Activated naive CD8-positive, alpha-beta T cell treated with anti-CD3 and anti-CD28 coated beads, Interleukin-2, amount 10 ng/mL, durations not matched to agents 7 days and 5 days (primary cell): ENCODE data around the gene PTH1R. TPM values are rescaled to one million over a fixed set of nuclear protein-coding genes. Genes with fewer than 3 reads are reported as not detected.

ENCODE experiments used
- ATAC-seq: fragments of 150-1000 bp; cut with Tn5 transposase; one replicate; pipeline ENCODE4 v1.10.0; 2021; ENCODE audit warnings: low read depth, moderate library complexity
- POLR2A ChIA-PET: fragments of 350-600 bp; sonication (Branson Sonifier 250); formaldehyde crosslinking; loops from one replicate; lab custom pipeline; 2021; ENCODE audit warnings: antibody characterized with exemption; lab: Charles Lee
- DNase-seq: peaks from one replicate; pipeline ENCODE4 v3.0.0; 2021
- H3K27ac Mint-ChIP-seq: one replicate; pipeline ENCODE4 v1.8.0; 2022; ENCODE audit warnings: mild to moderate bottlenecking, mixed read lengths
- H3K27me3 Mint-ChIP-seq: one replicate; pipeline ENCODE4 v1.8.0; 2022; ENCODE audit warnings: mild to moderate bottlenecking, moderate library complexity, mixed read lengths
- H3K36me3 Mint-ChIP-seq: one replicate; pipeline ENCODE4 v1.8.0; 2021; ENCODE audit warnings: mild to moderate bottlenecking, mixed read lengths
- H3K4me1 Mint-ChIP-seq: one replicate; pipeline ENCODE4 v1.8.0; 2021; ENCODE audit warnings: mixed read lengths
- H3K4me3 Mint-ChIP-seq: one replicate; pipeline ENCODE4 v1.8.0; 2022; ENCODE audit warnings: mild to moderate bottlenecking, moderate library complexity, mixed read lengths
- H3K9me3 Mint-ChIP-seq: one replicate; pipeline ENCODE4 v1.8.0; 2021; ENCODE audit warnings: mixed read lengths
- total RNA-seq, 2 experiments: library from RNA; stranded (reverse); gene quantifications; one replicate each; pipeline ENCODE4 v1.2.3, GENCODE V29; 2021

Gene PTH1R
- total RNA-seq, 2 experiments from 2014 or later = not detected

DNA sequence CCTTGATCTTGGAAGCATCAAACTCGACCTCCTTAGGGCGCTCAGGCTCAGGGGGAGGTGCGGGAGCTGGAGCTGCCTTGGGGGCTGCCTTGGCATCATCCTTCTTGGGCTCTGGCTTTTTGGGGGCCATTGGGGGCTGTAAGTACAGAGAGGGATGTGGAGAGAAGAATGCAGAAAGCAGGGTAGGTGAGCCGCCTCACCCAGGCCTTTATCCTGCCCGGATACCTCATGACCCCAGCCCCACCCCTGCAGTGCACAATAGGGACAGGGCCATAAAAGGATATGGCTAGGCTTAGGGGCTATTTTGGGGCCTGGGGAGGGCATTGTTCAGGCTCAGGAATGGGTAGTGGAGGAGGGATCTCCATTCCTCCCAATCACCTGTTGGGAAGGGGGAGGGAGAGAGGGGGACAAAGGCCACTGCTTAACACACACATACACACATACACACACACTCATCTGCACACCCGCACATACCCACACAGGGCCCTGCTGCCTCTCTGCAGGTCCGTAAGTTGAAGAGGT, 14.2 kb upstream of the PTH1R start, which contains the start of gene MYL3:
MYL3 (minus strand) TSS at position 184 of the 522 bp plus-strand sequence; CDS start at position 130, 54 bp downstream.
- Mint-ChIP-seq H3K27me3 (peaks cover 3% of the 10 kb centered on the region), H3K27ac (no peak within 1 kb of the TSS), H3K4me1 (no peaks in the 10 kb centered on the region), H3K9me3 (no peaks in the 10 kb centered on the region), H3K36me3 (no peaks in the 10 kb centered on the region), H3K4me3 (no peak within 1 kb of the TSS)
- ATAC-seq (no peak), DNase-seq (no peak)
- POLR2A ChIA-PET = no interaction called here

DNA sequence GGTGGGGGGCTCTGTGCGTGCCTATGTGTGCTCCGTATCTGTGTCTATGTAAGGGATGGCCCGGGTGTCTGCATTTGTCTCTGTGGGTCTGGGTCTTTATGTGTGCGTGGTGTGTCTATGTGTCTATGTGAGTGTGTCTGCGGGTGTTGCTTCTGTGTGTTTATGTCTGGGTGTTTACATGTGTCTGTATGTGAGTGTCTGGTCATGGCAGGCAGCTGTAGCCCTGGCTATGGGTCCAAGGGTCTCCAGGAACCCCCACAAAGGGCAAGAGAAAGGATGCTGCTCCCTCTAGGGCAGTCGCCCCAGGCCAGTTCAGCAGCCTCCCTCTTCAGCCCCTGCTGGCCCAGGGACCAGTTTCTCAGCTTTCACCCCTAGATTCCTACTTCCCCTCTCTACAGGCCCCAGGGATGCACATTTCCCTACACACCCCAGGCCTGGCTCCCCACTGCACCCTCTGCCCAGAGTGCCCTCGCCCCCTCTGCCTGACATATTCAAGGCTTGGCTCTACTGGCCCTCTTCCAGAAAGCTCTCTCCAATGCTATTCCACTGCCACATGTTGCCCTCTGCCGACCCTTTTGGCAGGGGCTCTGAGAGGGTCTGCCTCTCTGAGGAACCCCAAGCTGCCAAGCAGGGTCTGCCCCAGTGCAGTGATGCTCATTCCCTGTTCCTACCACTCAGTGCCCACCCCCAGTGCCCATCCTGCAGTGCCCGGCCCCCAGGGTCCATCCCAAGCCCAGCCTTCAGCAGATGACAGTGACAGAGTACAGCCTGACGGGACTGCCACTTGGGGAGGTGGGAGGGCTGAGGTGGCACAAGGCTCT, 13.2 kb upstream of the PTH1R start:
- H3K4me1 Mint-ChIP-seq = no peaks in the 10 kb centered on the region
- no peak overlapping the region for H3K4me3 Mint-ChIP-seq
- no peaks in the 10 kb centered on the region for H3K9me3 Mint-ChIP-seq
- H3K27ac Mint-ChIP-seq = no peak overlapping the region
- peaks cover under 1% of the 10 kb centered on the region for H3K27me3 Mint-ChIP-seq
- H3K36me3 Mint-ChIP-seq = no peaks in the 10 kb centered on the region
- POLR2A ChIA-PET = no interaction called here
- ATAC-seq = no peak
- no peak for DNase-seq

GRCh38 chr3:46865031-46865507, 12.5 kb upstream of the PTH1R start:
- ATAC-seq = no peak
- DNase-seq = no peak
- H3K36me3 Mint-ChIP-seq = no peaks in the 10 kb centered on the region
- no peak overlapping the region for H3K27ac Mint-ChIP-seq
- no peak overlapping the region for H3K4me3 Mint-ChIP-seq
- POLR2A ChIA-PET = no interaction called here
- H3K9me3 Mint-ChIP-seq = no peaks in the 10 kb centered on the region
- H3K27me3 Mint-ChIP-seq = no peaks in the 10 kb centered on the region
- H3K4me1 Mint-ChIP-seq = no peaks in the 10 kb centered on the region

DNA sequence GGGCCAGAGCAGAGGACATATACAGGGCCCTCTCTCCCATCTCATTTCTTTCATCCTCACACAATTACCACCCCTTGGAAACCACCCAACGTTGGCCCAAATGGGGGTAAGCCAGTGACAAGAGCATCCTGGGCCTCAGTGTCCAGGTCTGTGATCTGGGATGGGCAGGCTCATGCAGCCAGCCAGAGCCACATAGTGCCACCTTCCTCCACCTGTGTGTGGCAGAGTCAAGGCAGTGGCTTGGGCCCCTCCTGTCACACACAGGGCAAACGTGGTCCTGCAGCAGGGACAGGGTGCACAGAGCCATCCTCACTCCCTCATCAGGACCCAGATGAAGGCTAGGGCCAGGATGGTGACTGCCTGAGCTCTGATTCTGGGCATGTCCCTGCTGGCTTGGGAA, 12.0 kb upstream of the PTH1R start:
- Mint-ChIP-seq H3K4me3 (no peak overlapping the region), H3K4me1 (no peaks in the 10 kb centered on the region), H3K9me3 (no peaks in the 10 kb centered on the region), H3K27me3 (no peaks in the 10 kb centered on the region), H3K27ac (no peak overlapping the region), H3K36me3 (no peaks in the 10 kb centered on the region)
- DNase-seq = no peak
- no peak for ATAC-seq
- POLR2A ChIA-PET = no interaction called here

DNA sequence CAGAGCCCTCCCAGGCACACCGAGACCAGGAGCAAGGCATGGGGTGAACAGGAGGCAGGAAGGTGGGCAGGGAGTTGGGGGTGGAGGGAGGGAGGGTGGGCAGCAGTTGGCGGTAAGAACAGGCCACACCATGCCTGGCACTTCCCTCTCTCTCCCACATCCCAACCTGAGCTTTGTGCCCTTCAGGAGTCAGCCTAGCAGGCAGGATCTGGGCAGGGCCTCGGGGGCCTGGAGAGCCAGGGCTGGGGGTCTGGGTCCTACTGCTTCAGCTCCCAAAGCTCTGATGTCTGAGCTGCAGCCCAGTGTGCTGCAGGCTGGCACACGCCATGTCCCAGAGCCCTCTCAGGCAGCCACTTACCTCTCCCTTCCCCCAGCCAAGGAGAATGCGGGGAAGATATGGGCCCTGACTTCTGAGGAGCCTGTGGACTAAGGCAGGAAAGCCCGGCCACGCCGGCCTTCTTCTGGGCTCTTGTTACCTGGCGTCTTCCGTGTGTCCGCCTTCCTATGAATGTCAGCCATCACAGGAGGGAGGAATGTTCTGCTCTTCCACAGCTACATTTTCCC, 11.4 kb upstream of the PTH1R start:
- Mint-ChIP-seq H3K4me1 (no peaks in the 10 kb centered on the region), H3K36me3 (no peaks in the 10 kb centered on the region), H3K27ac (no peak overlapping the region), H3K4me3 (no peak overlapping the region), H3K27me3 (no peaks in the 10 kb centered on the region), H3K9me3 (no peaks in the 10 kb centered on the region)
- POLR2A ChIA-PET = no interaction called here
- ATAC-seq (no peak), DNase-seq (no peak)

DNA sequence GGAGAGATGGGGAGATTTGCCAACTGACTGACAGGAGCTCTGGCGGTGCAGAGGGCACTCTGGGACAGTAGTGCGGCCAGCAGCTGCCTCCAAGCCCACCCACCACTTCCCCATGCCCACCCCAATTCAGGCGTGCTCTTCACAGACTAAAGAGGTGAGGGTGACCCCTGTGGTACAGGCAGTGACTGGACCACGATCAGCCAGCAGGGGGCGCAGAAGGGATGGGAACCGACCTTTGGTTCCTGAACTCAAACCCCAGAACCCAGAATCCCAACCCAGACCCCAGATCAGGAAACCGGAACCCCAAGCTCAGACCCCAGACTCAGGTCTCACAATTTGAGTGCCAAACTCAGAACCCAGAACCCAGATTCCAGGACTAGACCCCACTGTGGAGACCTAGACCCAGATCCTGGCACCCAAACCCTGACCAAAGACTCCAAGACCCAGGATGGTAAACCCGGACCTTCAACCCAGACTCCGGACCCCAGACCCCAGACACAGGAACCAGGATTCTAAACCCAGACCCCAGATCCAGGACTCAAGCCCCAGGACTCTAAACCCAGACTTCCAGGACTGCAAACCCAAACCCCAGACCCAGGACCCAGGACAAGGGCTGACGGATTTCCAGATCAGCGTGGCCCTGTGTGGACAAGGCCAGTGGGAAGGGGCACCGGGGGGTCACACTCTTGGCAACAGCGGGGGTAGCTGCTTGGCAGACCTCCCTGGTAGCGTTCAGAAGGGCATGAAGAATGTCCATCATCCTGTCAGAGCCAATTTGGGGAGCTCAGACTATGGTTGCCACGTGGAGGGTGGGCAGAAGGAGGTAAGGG, 10.6 kb upstream of the PTH1R start:
- POLR2A ChIA-PET = no interaction called here
- H3K36me3 Mint-ChIP-seq = no peaks in the 10 kb centered on the region
- DNase-seq (peak; percentile 84), ATAC-seq (peak; percentile 53)
- no peaks in the 10 kb centered on the region for H3K4me1 Mint-ChIP-seq
- H3K27ac Mint-ChIP-seq = peak overlapping the region; percentile 26
- no peak overlapping the region for H3K4me3 Mint-ChIP-seq
- H3K9me3 Mint-ChIP-seq = no peaks in the 10 kb centered on the region
- H3K27me3 Mint-ChIP-seq = peaks cover 4% of the 10 kb centered on the region

- no peaks in the 10 kb centered on the region for H3K36me3 Mint-ChIP-seq
- H3K27me3 Mint-ChIP-seq = peaks cover 4% of the 10 kb centered on the region
- no peak for ATAC-seq
- no peak for DNase-seq
- H3K4me1 Mint-ChIP-seq = no peaks in the 10 kb centered on the region
- POLR2A ChIA-PET = no interaction called here
- H3K4me3 Mint-ChIP-seq = no peak overlapping the region
- no peak overlapping the region for H3K27ac Mint-ChIP-seq
- H3K9me3 Mint-ChIP-seq = no peaks in the 10 kb centered on the region
These were observed 10.0 kb upstream of the PTH1R start for GRCh38 chr3:46867550-46867898.

GRCh38 chr3:46868287-46868686, 9.2 kb upstream of the PTH1R start:
- POLR2A ChIA-PET = interaction anchor here (1.1 kb wide), 1 partner anchor 22 kb away, joined by 3 read pairs; no protein-coding TSS in a partner anchor
- H3K4me3 Mint-ChIP-seq = no peak overlapping the region
- ATAC-seq = no peak
- H3K27me3 Mint-ChIP-seq = peaks cover 6% of the 10 kb centered on the region
- H3K27ac Mint-ChIP-seq = no peak overlapping the region
- H3K36me3 Mint-ChIP-seq = no peaks in the 10 kb centered on the region
- no peaks in the 10 kb centered on the region for H3K9me3 Mint-ChIP-seq
- H3K4me1 Mint-ChIP-seq = no peaks in the 10 kb centered on the region
- DNase-seq = no peak

DNA sequence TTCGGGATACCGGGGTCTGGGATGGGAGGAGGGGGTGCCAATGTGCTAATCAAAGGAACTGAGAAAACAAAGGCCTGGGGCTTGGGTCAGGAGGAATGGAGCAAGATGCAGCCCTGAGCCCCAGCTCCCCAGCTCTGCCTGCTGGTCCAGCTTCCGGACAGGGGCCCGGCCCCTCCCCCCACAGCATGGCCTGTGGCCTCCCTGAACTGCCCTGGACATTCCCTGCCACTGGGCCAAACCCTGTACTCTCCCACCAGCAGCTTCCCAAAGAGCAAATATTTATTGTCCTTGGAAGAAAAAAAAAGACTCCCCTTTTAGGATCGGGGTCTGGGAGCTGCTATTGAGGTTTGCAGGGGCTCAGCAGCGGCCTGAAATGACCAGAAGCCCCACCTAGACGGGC, 8.6 kb upstream of the PTH1R start:
- peaks cover 6% of the 10 kb centered on the region for H3K27me3 Mint-ChIP-seq
- peaks cover 3% of the 10 kb centered on the region for H3K4me1 Mint-ChIP-seq
- POLR2A ChIA-PET = interaction anchor here (1.1 kb wide), 1 partner anchor 21 kb away, joined by 3 read pairs; no protein-coding TSS in a partner anchor
- no peaks in the 10 kb centered on the region for H3K36me3 Mint-ChIP-seq
- no peaks in the 10 kb centered on the region for H3K9me3 Mint-ChIP-seq
- no peak for ATAC-seq
- H3K4me3 Mint-ChIP-seq = no peak overlapping the region
- no peak overlapping the region for H3K27ac Mint-ChIP-seq
- DNase-seq = no peak

DNA sequence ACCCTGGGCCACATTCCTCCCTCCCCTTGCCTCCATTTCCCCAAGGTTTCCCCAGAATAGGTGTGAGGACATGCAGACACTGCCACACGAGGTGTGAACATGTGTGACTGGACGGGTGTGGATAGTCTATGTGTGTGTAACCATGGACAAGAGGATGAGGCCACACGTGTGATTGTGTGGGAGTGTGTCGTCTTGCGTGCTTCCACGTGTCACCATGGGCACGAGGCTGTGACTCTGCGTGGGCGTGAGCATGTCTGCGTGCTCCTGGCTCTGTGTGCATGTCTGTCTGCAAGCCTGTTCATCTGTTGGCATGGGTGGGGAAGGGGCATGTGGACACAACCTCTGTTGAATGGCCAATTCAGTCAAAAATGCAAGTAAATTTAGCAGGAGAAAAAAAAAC, 8.1 kb upstream of the PTH1R start:
- Mint-ChIP-seq H3K27ac (no peak overlapping the region), H3K36me3 (no peaks in the 10 kb centered on the region), H3K27me3 (peaks cover 6% of the 10 kb centered on the region), H3K9me3 (no peaks in the 10 kb centered on the region), H3K4me1 (peaks cover 4% of the 10 kb centered on the region), H3K4me3 (no peak overlapping the region)
- DNase-seq (no peak), ATAC-seq (no peak)
- POLR2A ChIA-PET = no interaction called here

- no peak for DNase-seq
- Mint-ChIP-seq H3K36me3 (no peaks in the 10 kb centered on the region), H3K27ac (no peak overlapping the region), H3K4me1 (peaks cover 4% of the 10 kb centered on the region), H3K9me3 (no peaks in the 10 kb centered on the region), H3K4me3 (no peak overlapping the region), H3K27me3 (peaks cover 6% of the 10 kb centered on the region)
- POLR2A ChIA-PET = no interaction called here
- ATAC-seq = no peak
These were observed 6.9 kb upstream of the PTH1R start for GRCh38 chr3:46870651-46871050.

GRCh38 chr3:46871222-46871621, 6.3 kb upstream of the PTH1R start:
- H3K36me3 Mint-ChIP-seq = no peaks in the 10 kb centered on the region

GRCh38 chr3:46873521-46873920, 4.0 kb upstream of the PTH1R start:
- ATAC-seq = no peak

More at GRCh38 chr3:46871222-46871621, 6.3 kb upstream of the PTH1R start:
- no peak overlapping the region for H3K4me3 Mint-ChIP-seq
- peaks cover 6% of the 10 kb centered on the region for H3K27me3 Mint-ChIP-seq
- ATAC-seq (no peak), DNase-seq (no peak)
- H3K4me1 Mint-ChIP-seq = peaks cover 4% of the 10 kb centered on the region
- H3K27ac Mint-ChIP-seq = no peak overlapping the region
- no peaks in the 10 kb centered on the region for H3K9me3 Mint-ChIP-seq
- POLR2A ChIA-PET = no interaction called here

More at GRCh38 chr3:46873521-46873920, 4.0 kb upstream of the PTH1R start:
- POLR2A ChIA-PET = no interaction called here
- Mint-ChIP-seq H3K9me3 (no peaks in the 10 kb centered on the region), H3K36me3 (no peaks in the 10 kb centered on the region), H3K27me3 (peaks cover 6% of the 10 kb centered on the region), H3K4me1 (peaks cover 4% of the 10 kb centered on the region), H3K4me3 (no peak overlapping the region), H3K27ac (no peak overlapping the region)
- DNase-seq = no peak
